Fibroblast of skin of abdomen (primary cell): ENCODE results near the gene DCAF6.
"Not testable (repeated sequence)": the region's sequence is repeated elsewhere in the genome, so short reads cannot be mapped to it uniquely, and the experiment has no call there.

Experiments
- DNase-seq: peaks from one replicate; pipeline ENCODE4 v3.0.0-alpha.2; 2013

DCAF6 gene

DNA sequence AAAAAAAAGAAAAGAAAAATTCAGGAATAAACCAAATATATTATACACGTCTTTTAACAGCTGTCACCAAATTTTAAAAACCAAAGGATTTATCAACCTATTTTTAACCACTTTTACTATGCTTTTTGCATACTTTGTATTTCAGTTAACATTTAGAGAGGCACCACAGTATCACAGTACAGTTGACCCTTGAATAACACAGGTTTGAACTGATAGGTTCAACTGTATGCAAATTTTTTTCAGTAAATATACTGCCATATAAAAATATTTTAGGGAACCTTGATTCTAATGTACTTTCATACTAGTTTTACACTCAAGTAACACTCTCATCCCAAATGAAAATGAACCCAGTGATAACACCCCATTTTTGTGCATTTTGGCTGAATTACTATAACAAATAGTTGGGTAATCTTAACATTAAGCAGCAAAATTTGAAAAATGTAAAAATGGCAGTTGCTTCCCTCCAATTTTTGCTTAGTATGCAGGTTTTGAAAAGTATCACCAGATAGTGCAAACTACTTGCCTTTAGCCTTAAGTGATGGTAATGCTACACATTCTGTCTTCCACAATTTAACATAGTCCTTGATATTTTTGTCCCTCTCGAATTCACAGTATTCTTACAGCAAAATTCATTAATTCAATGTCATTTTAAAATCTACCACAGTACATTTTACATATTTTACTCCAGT lies 11.8 kb upstream of the DCAF6 start:
- no peak for DNase-seq

DNA sequence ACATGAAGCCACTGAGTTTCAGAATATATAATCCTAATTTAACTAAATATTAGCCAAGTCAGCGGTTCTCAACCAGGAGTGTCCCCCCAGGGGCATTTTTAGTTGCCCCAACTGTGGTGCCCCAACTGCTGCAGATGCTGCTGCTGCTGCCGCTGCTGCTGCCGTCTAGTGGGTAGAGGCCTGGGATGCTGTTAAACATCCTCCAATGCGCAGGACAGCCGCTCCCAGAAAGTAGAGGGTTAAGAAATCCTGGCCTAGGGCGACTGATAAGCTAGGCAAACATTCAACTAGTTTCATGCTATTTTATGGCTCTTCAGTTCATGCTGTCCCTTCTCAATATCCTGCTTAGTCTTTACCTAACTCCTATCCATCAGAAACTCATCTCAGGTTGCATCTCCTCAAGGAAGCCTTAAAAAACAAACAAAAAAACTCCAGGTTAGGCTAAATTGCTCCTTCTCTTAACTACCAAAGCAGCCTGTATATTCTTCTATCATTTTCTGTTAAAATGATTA lies 9.9 kb upstream of the DCAF6 start:
- DNase-seq, result no peak

DNA sequence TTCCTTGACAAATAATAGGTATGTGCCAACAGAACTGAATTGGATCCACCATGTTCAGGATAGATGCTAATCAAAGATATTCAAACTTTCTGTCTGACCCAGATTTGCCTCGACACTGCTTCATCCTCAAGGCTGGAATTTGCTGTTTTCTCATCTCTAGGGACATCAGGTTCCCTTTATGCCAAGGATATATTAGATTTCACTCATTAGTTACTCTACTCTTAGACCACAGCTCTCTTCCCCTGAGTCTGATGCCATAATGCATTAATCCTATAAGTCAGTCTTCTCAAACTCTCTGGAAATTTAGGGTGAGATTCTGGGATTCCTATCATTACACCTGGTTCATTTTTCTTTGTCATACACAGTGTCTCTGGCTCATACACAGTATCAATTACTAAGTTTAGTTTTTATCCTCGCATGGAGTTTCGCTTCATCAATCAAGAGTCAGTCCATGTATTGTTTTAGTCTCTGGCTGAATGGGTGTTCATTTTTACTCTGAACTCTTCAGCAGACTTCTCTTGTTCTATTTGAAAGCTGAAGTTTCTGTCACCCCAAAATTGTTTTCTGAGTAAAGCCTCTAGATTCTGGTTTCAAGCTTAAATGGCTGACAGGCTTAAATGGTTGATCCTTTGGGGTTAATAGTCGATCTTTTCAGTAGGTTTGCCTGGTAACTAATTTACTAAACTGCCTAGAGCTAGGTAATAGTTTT lies 9.3 kb upstream of the DCAF6 start:
- no peak for DNase-seq

DNA sequence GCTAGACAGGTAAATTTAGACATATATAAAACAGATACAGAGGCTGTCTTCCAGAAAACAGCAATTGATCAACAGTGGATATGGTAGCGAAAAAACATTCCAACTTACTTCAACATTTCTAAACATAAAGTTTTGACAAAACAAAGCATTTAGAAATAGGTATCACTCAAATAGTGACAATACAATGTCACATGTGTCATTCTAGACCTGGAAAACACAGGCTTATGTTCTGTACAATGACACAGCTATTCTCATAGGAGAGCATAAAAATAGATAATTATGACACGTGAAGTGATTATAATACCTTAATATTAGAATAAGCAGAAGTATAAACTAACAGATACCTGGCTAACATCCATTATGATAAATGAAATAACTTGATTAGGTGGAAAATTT lies 8.0 kb upstream of the DCAF6 start:
- DNase-seq, result no peak

DNA sequence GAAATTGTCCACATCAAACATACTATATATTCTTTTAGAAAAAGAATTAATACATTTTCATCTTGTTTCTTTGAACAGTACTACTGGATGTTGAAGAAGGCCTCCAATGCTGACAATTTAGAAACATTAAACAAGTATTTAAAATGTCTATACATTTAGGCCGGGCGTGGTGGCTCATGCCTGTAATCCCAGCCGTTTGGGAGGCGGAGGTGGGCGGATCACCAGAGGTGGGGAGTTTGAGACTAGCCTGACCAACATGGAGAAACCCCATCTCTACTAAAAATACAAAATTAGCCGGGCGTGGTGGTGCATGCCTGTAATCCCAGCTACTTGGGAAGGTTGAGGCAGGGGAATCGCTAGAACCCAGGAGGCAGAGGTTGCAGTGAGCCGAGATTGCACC lies 7.6 kb upstream of the DCAF6 start:
- not testable (repeated sequence) for DNase-seq

DNA sequence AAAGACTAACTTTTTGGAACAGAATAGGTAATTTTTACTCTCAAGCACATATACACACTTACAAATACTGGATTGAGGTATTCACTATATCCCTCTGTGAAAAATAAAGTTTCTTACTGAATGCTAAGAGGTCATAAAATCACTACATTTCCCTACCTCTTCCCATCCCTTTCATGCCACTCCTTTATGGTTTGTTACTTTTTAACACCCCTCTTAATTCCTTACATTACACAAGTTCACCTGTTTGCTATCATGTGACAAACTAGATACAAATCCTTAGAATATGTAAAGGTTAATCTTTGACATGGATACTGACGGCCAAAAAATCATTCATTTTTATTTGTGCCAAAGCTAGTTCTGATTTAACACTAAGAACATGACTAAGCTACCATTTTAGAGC lies 6.8 kb upstream of the DCAF6 start:
- DNase-seq, result no peak

DNA sequence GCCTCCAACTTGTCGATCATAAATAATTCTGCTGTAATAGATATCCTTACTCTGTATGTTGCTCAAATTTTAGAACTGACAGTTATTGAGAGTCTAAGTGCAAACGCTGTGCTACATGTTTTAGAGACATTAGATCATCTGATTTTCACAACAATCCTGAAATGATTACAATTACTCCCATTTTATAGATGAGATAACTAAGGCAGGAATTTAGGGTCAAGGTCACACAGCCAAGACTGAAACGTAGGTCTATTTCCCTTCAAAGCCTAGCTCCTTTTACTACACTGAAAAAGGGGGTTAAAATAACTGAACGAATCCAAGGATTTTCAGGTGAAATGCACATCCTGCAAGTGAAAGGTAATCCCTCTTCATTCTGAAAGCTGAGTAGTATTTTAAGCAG lies 2.7 kb upstream of the DCAF6 start:
- DNase-seq, result no peak

DNA sequence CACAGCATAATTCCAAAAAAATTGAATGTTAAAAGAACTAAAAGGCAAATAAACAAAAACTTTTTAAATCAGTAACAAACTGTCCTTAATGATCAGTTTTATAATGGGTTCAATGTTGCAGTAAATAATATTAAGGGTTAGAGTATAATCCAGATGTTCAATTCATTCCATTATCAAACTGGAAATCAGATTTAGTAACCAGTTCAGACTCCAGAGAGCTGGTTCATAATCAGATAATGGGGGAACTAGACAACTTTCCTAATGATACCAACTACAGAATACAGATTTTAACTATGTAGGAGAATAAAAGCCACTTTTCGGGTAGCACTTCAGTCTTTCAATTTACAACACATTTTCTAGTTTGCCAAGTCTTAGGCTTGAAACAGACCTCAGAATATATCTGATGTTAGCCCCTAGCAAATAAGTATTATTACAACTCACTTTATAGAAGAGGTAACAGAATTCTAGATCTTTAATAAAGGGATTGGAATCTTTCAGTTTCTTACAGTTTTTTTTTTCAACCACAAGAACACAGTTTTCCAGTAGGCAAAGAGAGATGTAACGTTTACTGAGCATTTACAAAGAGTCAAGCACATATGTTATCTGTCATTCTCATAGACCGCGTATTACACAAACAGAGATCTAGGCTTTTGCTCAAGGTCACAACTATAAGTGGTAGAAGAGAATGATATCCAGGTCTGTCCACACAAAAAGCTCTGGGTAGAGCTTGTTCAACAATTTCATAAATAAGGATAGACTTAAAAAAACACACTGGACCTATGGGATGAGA lies 1.9 kb upstream of the DCAF6 start:
- DNase-seq, result peak; percentile 12

DNA sequence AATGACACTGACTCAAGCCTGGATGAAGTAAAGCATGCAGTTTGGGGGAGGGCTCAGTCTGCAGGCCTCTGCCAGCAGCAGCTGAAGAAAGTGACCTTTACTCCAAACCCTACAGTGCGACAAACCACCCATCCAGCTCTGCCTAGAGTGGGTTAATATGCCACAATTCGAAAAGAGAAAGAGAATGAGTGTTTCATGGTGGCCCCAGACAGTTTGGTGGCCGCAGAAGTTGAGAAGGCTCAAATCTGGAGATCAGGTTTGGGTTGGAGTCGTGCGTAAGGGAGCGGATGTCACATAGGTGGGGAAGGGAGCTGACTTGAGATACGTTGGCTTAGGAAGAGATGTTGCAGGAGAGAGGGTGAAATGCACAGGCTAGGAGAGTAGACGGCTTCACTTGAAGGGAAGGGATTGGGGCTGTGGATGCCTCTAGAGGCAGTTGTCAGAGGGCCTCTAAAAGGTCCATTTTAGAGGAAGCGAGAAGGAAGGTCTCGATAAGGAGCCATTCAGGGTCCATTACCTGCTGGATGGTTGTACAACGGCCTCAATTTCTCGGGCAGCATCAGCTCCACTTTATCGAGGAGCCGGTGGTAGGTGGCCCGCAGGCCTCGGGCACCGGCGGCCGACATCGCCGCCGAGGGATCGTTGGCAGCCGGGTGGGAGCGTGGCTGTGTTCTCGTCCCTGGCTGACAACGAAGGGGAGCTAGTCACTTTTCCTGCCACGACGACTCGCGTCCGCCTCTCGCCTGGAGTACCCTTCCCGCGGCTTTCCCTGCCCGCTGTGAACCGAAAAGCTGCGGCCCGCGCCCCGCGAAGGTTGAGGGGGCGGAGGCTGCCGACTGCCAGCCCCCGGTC lies 1.0 kb upstream of the DCAF6 start:
- peak; percentile 29 for DNase-seq

DNA sequence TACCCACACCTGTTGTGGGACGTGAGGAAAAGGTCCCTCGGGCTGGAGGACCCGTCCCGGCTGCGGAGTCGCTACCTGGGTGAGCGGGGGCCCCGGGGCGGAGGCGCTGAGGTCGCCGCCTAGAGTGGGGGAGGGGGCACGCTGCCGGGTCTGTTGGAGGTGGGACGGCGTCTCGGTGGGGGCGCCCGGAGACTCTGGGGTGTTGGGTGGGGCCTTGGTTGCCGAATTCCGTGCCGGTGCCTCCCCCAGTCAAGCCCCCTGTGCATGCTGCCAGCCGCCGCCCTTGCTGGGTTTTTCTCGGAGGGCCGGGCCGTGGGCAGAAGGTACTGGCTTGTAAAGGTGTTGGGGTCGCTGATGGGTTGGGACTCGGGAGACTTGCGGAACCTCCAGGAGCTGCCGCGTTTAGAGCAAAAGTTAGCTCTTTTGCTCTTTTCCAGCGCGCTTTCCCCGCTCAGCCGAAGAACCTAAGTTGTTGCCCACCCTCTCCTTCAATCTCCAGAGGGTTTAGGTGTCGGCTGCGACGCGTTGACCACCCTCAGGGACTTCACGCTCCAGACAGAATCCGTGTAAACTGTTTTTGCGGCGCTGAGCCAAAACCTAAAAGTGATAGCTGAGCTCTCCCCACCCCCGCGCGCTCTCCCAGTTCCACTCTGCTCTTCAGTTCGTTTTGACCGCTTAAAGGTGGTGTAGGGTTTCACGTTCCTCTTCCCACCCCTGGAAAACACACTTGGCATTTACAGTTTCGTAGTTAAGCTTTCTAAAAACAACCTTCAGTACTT lies 636 bp downstream of the DCAF6 start, which contains the start of gene MPC2:
MPC2 (minus strand) TSS at position 143 of the 779 bp plus-strand sequence. CDS start 1,231 bp downstream, outside the sequence.
- DNase-seq, result peak; percentile 71

DNA sequence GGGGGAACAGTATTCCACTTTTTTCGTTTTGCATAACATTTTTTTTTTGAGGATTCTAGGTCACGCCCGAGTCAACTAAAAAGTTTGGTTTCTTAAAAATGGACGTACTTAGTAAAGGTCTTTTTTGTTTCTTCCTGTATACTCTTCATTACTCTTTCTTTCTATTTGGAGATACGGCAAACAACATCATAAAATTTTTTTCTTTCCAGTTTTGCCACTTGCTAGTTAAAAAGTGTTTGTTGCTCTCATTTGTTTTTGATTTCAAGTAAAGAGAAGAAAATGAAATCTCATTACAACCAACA lies 1.2 kb downstream of the DCAF6 start:
- no peak for DNase-seq

DNA sequence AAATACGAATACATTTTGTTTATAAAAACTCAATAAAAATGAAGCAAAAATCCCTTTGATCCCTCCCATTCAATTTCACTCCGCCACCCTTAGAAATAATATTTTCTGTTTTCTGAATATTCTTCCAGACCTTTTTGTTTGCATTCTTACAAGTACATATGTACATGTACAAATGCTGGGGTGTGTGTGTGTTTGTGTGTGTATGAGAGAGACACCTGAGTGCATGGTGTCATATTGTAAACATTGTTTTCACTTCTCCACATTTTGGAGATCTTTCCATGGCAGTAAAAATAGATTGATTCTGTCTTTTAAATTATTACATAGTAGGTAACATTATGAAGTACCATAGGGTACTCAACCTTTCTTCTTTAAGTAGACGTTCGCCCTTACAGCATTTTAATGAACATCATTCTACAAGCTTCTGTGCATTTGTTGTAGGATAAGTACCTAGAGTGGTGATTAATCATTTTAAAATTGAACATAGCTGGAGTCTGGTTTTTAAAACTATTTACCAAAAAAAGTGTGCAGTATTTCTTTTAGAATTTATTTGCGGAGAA lies 1.7 kb downstream of the DCAF6 start:
- no peak for DNase-seq

DNA sequence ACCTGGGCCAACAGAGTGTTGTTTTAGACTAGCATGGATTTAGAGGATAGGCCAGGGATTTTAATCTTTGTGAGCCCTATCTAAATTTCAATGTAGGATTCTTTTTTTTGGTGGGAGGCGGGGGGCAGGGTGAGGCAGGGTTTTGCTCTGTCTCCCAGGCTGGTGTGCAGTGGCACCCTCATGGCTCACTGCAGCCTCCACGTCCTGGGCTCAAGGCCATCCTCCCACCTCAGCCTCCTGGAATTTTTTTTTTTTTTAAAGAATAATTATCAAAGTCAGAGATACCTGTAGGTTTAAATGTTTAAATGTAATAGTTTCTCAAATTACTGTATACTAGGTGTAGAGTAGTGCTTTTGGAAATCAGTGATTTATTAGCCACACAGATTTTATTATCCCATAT lies 3.8 kb downstream of the DCAF6 start:
- DNase-seq, result no peak

DNA sequence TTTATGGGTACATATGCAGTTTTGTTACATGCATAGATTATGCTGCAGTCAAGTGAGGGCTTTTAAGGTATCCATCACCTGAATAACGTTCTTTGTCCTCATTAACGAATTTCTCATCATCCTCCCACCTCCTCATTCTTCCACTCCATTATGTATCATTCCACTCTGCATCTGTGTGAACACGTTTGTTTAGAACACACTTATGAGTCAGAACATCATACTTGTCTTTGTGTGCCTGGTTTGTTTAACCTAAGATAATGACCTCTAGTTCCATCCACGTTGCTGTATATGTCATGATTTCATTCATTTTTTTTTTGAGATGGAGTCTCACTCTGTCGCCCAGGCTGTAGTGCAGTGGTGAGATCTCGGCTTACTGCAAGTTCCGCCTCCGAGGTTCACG lies 7.1 kb downstream of the DCAF6 start:
- DNase-seq, result no peak

DNA sequence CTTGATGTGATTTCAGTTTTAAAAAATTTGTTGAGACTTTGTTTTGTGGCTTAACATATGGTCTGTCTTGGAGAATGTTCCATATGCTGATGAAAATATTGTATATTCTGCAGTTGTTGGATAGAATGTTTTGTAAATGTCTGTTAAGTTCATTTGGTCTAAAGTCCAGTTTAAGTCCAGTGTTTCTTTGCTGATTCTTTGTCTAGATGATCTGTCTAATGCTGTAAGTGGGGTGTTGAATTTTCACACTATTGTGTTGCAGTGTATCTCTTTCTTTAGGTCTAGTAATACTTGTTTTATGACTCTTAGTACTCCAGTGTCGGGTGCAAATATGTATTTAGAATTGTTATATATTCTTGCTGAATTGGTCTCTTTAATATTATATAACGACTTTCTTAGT lies 11.2 kb downstream of the DCAF6 start:
- no peak for DNase-seq

DNA sequence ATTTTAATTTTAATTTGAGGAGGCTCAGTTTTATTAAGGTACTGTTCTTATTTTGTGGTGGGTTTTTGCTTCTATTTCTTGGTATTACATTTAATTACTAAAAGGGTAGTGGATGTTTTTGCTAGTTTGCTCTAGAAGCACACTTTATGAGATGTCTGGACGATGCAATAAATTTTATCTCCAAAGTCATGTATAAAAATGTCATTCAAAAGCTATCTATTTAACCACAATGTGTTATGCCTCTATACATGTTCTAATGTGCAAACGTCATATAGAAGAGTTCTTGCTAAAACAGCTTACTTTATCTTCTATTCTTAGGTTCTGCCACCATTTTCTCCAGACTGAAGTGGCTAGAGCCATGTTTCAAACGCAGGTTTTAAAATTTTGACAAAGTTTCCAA lies 13.3 kb downstream of the DCAF6 start:
- DNase-seq, result no peak

DNA sequence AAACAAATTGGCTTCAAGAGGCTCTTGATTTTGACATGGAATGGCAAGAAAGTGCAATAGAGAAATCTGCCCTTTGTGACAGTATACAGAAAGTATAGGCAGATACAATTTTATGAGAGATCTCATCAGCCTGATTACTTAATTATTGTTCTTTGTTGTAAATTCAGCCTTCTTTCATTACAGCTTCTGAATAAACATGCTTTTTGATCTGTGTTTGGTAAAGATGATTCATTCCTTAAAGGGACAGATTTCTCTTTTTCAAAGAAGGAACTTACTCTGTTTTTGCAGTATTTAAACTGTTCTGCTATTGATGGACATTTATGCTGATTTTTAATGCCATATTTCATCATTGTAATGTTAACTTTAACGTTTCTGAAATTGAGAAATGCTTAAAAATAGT lies 14.1 kb downstream of the DCAF6 start:
- no peak for DNase-seq

DNA sequence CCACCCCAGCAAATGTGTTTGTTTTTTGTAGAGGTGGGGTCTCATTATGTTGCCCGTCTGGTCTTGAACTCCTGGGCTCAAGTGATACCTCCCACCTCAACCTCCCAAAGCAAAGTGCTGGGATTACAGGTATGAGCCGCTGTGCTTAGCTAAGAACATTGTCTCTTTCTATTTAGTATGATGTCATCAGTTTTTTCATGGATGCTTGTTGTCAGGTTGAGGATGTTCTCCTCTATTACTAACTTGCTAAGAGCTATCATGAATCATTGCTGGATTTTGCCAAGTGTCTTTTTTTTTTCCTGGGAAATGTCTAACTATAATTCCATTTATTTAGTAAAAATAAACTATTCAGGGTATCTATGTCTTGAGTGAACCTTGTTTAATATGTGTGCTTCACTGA lies 19.4 kb downstream of the DCAF6 start:
- no peak for DNase-seq

DNA sequence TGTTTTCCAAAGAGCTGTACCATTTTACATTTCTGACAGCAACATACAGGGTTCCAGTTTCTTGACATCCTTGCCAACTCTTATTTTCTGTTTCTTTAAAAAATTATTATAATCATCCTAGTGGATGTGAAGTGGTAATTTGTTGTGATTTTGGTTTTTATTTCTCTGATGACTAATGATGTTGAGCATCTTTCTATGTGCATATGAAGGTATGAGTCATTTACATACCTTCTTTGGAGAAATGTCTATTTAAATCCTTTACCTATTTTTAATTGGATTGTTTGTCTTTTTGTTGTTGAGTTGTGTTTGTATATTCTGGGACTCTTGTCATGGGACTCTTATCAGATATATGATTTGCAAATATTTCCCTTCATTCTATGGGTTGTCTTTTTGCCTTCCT lies 21.2 kb downstream of the DCAF6 start:
- DNase-seq, result no peak

DNA sequence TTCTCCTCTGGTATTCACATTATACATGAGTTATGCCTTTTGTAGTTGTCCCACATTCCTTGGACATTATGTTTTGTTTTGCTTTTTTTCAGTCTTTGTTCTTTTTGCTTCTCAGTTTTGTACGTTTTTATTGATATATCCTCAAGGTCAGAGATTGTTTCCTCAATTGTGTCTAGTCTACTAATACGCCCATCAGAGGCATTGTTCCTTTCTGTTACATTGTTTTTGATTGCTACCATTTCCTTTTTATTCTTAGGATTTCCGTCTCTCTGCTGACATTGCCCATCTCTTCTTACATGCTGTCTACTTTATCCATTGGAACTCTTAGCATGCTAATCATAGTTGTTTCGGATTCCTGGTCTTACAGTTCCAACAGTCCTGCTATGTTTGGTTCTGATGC lies 28.2 kb downstream of the DCAF6 start:
- DNase-seq, result no peak

DNA sequence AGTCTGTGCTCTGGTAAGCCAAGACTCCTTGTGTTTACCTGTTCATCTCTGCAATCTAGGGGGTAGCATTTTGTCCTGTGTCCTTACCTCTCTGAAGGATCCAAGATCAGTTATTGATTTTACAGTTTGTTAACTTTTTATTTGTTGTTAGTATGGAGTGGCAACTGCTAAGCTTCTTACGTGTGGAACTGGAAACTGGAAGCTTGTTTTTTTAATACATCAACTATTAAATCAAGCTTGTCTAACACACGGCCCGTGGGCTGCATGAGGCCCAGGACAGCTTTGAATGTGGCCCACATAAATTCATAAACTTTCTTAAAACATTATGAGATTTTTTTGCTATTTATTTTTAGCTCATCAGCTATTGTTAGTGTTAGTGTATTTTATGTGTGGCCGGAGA lies 29.6 kb downstream of the DCAF6 start:
- no peak for DNase-seq

DNA sequence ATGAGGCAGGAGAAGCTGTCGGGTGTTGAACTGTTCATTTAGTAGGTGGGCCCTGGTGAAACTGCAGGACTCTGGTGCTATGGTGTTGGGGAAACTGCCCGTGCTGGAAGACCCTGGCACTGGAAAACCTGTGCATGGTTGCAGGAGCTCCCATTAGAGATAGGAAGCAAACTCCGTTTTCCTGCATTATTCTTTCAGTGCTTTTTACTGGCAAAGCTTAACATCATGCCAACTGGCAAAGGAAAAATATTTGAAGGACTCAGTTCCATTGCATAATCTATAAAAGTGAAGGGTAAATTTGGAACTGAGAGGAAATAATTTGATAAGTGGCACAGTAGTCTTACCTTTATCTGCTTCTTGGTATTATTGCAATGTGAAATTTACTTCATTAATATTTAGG lies 32.1 kb downstream of the DCAF6 start:
- no peak for DNase-seq
